Stimulated activated CD8-positive, alpha-beta memory T cell treated with anti-CD3 and anti-CD28 coated beads, Interleukin-4, amount 100 ng/mL, for 1 hour (primary cell): ENCODE data around the gene TGDS.
"Not testable (repeated sequence)": the region's sequence is repeated elsewhere in the genome, so short reads cannot be mapped to it uniquely, and the experiment has no call there.

Source experiments
- DNase-seq, 2 donors: peaks; one replicate each; pipeline ENCODE4 v3.0.0-alpha.2; 2020; ENCODE audit warnings: low read depth in 2 of 2, low spot score in 1 of 2

Gene TGDS

GRCh38 chr13:94553766-94554165 lies 42.2 kb downstream of the TGDS start:
- no peak for DNase-seq

GRCh38 chr13:94552095-94552494 lies 43.9 kb downstream of the TGDS start:
- DNase-seq, result no peak

DNA sequence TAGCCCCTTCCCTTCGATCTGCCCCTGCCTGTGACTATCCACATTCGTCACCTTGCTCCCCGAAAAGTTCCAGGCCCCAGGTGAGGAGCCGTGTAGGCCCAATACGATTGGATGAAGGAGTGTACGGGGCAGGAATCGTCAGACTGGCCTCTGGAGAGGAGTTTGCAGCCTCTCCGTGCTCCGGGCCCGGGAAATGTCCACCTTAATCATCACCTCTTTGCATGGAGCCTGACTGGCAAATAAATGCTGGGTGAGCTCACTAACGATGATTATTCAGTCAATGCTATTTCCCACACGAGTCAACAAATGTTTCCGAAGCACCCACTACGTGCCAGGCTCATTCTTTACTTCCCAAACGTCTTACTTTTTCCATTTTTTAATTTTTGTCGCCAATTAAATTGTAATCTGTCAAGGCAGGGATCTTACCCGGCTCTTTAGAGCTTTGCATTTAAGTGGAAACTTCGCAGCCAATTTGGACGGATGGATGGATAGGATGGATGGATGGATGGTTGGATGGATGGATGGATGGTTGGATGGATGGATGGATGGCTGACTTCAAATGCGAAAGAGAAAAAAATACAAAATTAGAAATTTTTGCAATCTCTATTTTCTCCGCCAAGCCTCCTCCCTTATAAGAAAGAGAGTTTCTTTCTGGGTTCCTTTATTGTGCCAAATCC lies 45.8 kb downstream of the TGDS start:
- no peak for DNase-seq

- peak; percentile 75 to 84 for DNase-seq
Measured at GRCh38 chr13:94549232-94550061, 46.5 kb downstream of the TGDS start.

GRCh38 chr13:94548821-94549231 lies 47.1 kb downstream of the TGDS start:
- DNase-seq, result peak in 1 of 2 donors; percentile 22

- DNase-seq, result no peak
Measured at GRCh38 chr13:94548382-94548781, 47.6 kb downstream of the TGDS start.

GRCh38 chr13:94546061-94546839 lies 49.7 kb downstream of the TGDS start:
- no peak for DNase-seq

DNA sequence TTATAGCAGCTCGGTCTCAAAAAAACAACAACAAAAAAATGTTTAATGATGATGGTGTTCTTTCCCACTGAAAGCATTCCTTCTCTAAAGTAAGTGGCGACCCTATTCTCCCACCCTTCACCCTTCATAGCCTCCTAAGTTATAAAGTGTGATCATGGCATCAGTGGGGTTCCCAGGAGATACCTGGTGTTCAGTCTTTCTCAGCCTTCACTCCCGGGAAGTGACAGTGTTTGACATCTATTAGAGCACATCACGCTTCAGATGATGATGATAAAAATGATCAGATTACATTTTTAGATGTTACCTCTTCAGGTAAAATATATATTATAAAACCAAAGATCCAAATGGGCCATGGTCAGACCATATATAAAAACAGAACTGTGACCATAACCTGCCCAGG lies 51.0 kb downstream of the TGDS start:
- DNase-seq, result no peak

DNA sequence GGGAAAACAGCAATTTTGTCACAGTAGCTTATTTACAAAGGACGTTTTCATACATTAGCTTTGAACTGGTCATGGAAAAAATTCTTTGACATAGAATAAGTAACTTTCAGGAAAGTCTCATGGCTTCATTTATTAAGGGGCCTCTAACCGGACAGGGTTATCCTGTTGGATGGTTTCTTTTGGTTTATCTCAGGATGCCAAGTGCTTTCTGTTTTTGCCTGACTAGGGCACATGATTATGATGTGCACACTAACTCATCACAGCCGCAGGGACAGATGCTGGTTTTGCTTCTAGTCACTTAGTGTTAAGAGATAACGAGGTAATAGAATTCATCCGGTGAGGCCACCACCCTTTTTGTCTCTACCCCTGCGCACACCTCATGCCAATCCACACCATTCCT lies 53.0 kb downstream of the TGDS start:
- no peak for DNase-seq

GRCh38 chr13:94537740-94538630 lies 58.0 kb downstream of the TGDS start:
- no peak for DNase-seq

GRCh38 chr13:94535775-94536174 lies 60.2 kb downstream of the TGDS start:
- DNase-seq, result no peak

DNA sequence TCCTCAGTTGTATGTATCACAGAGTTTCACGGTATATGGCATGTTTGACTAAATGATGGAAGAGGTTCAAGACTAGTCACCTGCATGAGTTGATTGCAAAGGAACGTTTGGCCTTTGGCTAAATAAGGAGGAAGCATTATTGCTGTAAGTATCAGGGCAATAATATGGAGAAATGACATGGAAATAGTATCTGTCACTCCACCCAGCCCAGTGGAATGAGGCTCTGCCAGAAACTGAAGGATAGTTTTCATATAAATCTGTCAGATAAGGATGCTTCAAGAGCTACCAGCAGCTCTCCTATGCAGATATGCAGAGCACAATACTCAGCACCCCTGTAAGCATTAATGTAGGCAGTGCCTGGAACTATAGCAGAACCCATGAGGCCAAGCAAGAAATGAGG lies 60.7 kb downstream of the TGDS start:
- DNase-seq, result no peak

- no peak for DNase-seq
Measured at GRCh38 chr13:94534166-94534565, 61.8 kb downstream of the TGDS start.

DNA sequence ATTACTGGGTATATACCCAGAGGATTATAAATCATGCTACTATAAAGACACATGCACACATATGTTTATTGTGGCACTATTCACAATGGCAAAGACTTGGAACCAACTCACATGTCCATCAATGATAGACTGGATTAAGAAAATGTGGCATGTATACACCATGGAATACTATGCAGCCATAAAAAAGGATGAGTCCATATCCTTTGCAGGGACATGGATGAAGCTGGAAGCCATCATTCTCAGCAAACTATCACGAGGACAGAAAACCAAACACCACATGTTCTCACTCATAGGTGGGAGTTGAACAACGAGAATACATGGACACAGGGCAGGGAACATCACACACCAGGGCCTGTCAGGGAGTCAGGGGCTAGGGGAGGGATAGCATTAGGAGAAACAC lies 63.7 kb downstream of the TGDS start:
- DNase-seq, result not testable (repeated sequence)

GRCh38 chr13:94526956-94527355 lies 69.0 kb downstream of the TGDS start:
- DNase-seq, result not testable (repeated sequence)

GRCh38 chr13:94525781-94526180 lies 70.2 kb downstream of the TGDS start:
- no peak for DNase-seq

DNA sequence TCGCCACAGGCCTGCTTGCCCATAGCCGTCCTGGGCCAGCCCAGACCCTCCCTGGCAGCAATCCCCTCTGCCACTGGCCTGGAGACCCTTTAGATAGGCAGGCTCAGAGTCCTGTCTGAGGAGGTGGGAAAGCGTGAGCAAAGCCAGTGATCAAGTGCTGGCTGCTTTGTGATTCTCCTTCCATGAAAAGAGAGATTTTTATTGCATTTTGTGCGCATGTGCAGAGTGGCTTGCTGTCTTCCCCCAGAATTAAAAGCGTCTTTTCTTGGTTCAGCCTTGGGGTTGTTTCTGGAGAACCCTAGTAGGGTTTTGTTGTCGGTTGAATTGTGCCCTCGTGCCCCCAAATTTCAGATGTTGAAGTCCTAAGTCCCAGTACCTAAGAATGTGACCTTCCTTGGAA lies 71.5 kb downstream of the TGDS start:
- DNase-seq, result no peak
